Transverse colon (tissue), 4 donors: ENCODE results near the gene NAA11. TPM values are rescaled to one million over a fixed set of nuclear protein-coding genes. Genes with fewer than 3 reads are reported as not detected.

Experiments
- DNase-seq: peaks from one replicate; pipeline ENCODE4 v3.0.0-alpha.2; 2019
- H3K27ac ChIP-seq, 4 donors: fragments of 200-600 bp; sonication (generic); 2 replicates each; pipeline ENCODE4 v1.5.1; 2016 to 2018; ENCODE audit warnings: inconsistent platforms in 4 of 4
- H3K27me3 ChIP-seq: fragments of 200-600 bp; sonication (generic); 2 replicates; pipeline ENCODE4 v1.5.1; 2017; ENCODE audit warnings: inconsistent platforms
- H3K36me3 ChIP-seq, 4 donors: fragments of 200-600 bp; sonication (generic); 2 replicates each; pipeline ENCODE4 v1.5.1; 2017 to 2019; ENCODE audit warnings: inconsistent platforms in 4 of 4
- H3K4me1 ChIP-seq, 4 donors: fragments of 200-600 bp; sonication (generic); 2 replicates each; pipeline ENCODE4 v1.5.1; 2017 to 2020; ENCODE audit warnings: inconsistent platforms in 4 of 4
- H3K4me3 ChIP-seq, 4 donors: fragments of 200-600 bp; sonication (generic); 1 replicate in 1 of 4; 2 replicates in 3 of 4; pipeline versions ENCODE4 v1.5.1 to v1.6.1; 2017 to 2019; ENCODE audit warnings: inconsistent platforms in 4 of 4
- H3K9me3 ChIP-seq, 2 donors: fragments of 200-600 bp; sonication (generic); 2 replicates each; pipeline ENCODE4 v1.5.1; 2017 to 2019; ENCODE audit warnings: inconsistent platforms in 2 of 2
- EP300 ChIP-seq: sonication (generic); formaldehyde crosslinking; IDR thresholded peaks from one replicate; pipeline ENCODE4 v1.6.1; 2017; ENCODE audit warnings: antibody characterized with exemption, low read depth
- POLR2A ChIP-seq: fragments of 450-650 bp; IDR thresholded peaks from one replicate; pipeline ENCODE4 v1.6.1; 2016; ENCODE audit warnings: antibody characterized with exemption, mild to moderate bottlenecking, moderate library complexity
- POLR2AphosphoS5 ChIP-seq, 3 donors: sonication (generic); formaldehyde crosslinking; IDR thresholded peaks; one replicate each; pipeline ENCODE4 v1.6.1; 2016; ENCODE audit warnings: antibody characterized with exemption in 3 of 3
- WGBS, 2 donors: methylation state at CpG; one replicate each; pipeline ENCODE4 v1.1.5; 2018; ENCODE audit warnings: low coverage in 1 of 2; 5-methylcytosine and 5-hydroxymethylcytosine counted together
- in situ Hi-C, 4 donors: fragments of 200-750 bp; cut with MboI; loops; one replicate each; pipeline versions ENCODE4 v1.15.0 to v1.15.1; 2017; ENCODE audit warnings: low sequenced_read_pairs in 3 of 4, low pct_ligation_motif_present in 1 of 4, low pct_unique_long_range_greater_than_20kb in 1 of 4
- intact Hi-C: fragments of 100-400 bp; cut with DNase I; formaldehyde crosslinking; loops from one replicate; pipeline ENCODE4 v1.15.1; 2023; ENCODE audit warnings: low total_unique reads
- total RNA-seq, 4 donors: library from RNA; depleted of rRNA; stranded (reverse); fragments of >200 nt; gene quantifications; one replicate each; pipeline ENCODE4 v1.1.0, GENCODE V29; 2016
- TF ChIP-seq, protein P1 (sequence below), 5 experiments: fragments of 200-600 bp in 3 of 5; fragments of 450-650 bp in 2 of 5; sonication (generic) in 3 of 5; IDR thresholded peaks; 1 replicate in 2 of 5; 2 replicates in 3 of 5; pipeline ENCODE4 v1.5.1; 2016 to 2017; ENCODE audit warnings: antibody characterized with exemption in 5 of 5, inconsistent platforms in 3 of 5, mild to moderate bottlenecking in 2 of 5, moderate library complexity in 1 of 5

NAA11 gene
- not detected for total RNA-seq

DNA sequence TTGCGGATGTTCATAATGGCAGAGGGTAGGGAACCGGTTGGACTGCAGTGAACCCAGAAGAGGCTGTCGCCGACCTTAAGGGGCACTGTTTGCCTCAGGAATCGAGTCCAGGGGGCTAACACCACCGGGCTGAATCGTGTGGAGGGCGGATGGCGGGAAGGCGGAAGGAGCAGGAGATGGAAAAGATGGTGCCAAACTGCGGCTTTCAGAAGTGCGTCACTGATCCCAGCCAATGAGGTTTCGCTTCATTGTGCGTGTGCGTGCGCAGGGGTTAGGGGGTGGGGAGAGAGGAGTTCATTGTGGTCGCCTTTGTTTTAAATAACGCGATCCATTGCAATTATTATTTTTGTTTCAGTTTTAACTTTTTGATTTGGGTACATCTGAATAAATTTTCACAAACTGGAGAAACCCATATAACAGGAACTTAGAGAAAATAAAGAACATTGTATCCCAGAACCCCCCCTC is at the start of gene NAA11:
Gene NAA11 (minus strand): TSS at position 198 of the 465 bp plus-strand sequence. CDS start 184 bp downstream, at position 14.
- intact Hi-C loops: no loop called here
- no peak for TF ChIP-seq POLR2AphosphoS5 (IDR thresholded peaks at IDR 0.05)
- TF ChIP-seq EP300: no peak
- TF ChIP-seq, protein P1, sequence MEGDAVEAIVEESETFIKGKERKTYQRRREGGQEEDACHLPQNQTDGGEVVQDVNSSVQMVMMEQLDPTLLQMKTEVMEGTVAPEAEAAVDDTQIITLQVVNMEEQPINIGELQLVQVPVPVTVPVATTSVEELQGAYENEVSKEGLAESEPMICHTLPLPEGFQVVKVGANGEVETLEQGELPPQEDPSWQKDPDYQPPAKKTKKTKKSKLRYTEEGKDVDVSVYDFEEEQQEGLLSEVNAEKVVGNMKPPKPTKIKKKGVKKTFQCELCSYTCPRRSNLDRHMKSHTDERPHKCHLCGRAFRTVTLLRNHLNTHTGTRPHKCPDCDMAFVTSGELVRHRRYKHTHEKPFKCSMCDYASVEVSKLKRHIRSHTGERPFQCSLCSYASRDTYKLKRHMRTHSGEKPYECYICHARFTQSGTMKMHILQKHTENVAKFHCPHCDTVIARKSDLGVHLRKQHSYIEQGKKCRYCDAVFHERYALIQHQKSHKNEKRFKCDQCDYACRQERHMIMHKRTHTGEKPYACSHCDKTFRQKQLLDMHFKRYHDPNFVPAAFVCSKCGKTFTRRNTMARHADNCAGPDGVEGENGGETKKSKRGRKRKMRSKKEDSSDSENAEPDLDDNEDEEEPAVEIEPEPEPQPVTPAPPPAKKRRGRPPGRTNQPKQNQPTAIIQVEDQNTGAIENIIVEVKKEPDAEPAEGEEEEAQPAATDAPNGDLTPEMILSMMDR (IDR thresholded peaks at IDR 0.05): no peak
- no peak for TF ChIP-seq POLR2A
- in situ Hi-C loops: no loop called here
- H3K9me3 ChIP-seq: no peaks in the 10 kb centered on the region
- H3K36me3 ChIP-seq: no peaks in the 10 kb centered on the region
- WGBS, 2 donors: 86 to 93% methylated on average over 12 to 19 of the region's 19 CpGs
- no peak for DNase-seq
- no peaks in the 10 kb centered on the region for H3K4me1 ChIP-seq
- H3K4me3 ChIP-seq: no peak within 1 kb of the TSS
- H3K27me3 ChIP-seq: no peaks in the 10 kb centered on the region
- no peak within 1 kb of the TSS for H3K27ac ChIP-seq

DNA sequence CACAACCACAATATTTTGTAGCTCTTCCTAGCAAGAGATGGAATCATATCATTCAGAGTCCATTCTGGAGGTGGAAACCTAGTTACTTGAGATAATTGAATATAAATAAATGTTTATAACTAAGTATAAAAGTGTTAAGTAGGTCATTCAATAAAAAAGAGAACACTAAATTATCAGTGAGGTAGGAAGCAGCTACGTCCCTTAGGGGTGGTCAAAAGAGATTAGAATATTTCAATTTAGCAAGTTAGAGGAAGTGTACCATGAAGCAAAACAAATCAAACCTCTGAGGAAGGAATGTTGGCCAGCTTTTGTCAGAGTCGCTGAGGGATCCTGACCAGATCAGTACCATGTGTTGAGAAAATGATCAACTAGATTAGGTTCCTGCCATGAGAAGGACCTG is 44.2 kb upstream of the NAA11 start:
- in situ Hi-C loops: no loop called here
- WGBS, 2 donors: 64 to 75% methylated on average over 2 of the region's 2 CpGs

DNA sequence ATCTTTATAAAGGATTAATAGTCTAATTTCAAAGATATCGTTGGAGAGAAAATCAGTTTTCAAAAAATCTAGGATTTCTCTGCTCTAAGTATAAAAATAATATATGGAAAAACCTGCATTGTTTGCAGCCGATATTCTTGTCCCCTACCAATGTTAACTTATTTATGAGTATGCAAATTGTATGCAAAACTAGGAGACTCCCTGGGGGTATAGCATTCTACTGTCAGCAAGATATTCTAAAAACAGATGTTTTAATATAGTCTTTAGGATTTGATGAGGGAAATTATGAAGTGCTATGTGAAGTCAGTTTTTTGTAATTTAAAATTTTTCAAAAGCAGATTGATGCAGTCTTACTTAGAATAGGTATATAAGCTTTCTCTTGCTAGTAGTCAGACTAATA is 41.2 kb upstream of the NAA11 start:
- no peaks in the 10 kb centered on the region for H3K4me1 ChIP-seq
- H3K27me3 ChIP-seq: no peaks in the 10 kb centered on the region
- no peak overlapping the region for H3K4me3 ChIP-seq
- H3K9me3 ChIP-seq: no peaks in the 10 kb centered on the region
- DNase-seq: no peak
- no peak overlapping the region for H3K27ac ChIP-seq
- TF ChIP-seq POLR2A: no peak
- no peak for TF ChIP-seq POLR2AphosphoS5 (IDR thresholded peaks at IDR 0.05)
- TF ChIP-seq, protein P1 (IDR thresholded peaks at IDR 0.05): no peak
- TF ChIP-seq EP300: no peak
- H3K36me3 ChIP-seq: no peaks in the 10 kb centered on the region
- in situ Hi-C loops (no loop called here), intact Hi-C loops (no loop called here)
- 81 to 89% methylated on average over 2 of the region's 2 CpGs for WGBS, 2 donors

More for the DNA sequence above, 44.2 kb upstream of the NAA11 start:
- no peaks in the 10 kb centered on the region for H3K27me3 ChIP-seq
- no peak for DNase-seq
- H3K27ac ChIP-seq: no peak overlapping the region
- no peak for TF ChIP-seq EP300
- H3K9me3 ChIP-seq: peaks cover 0 to 3% of the 10 kb centered on the region in 2 donors
- intact Hi-C loops: no loop called here
- no peaks in the 10 kb centered on the region for H3K36me3 ChIP-seq
- no peak overlapping the region for H3K4me3 ChIP-seq
- H3K4me1 ChIP-seq: no peaks in the 10 kb centered on the region

DNA sequence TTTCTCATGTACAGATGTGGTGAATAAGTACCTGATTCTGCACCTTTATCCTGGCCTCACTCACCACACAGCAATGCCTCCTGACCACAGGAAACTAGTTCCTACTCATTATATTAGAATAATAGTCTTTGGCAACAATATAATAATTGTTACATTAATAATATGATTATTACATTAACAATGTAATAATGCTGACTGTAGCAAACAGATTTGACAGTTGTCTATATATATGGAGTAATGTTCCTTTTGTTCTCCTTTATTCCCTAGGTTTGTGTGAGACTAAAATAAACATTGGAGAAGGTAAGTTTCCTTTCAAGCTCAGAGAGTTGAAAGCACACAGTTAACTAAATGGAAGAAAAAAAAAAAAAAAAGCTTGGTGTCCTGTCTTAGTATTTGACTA is 40.6 kb upstream of the NAA11 start:
- in situ Hi-C loops (no loop called here), intact Hi-C loops (no loop called here)
- Histone ChIP-seq H3K27ac (no peak overlapping the region), H3K36me3 (no peaks in the 10 kb centered on the region), H3K4me3 (no peak overlapping the region), H3K27me3 (no peaks in the 10 kb centered on the region), H3K4me1 (no peaks in the 10 kb centered on the region), H3K9me3 (no peaks in the 10 kb centered on the region)
- TF ChIP-seq, protein P1 (IDR thresholded peaks at IDR 0.05): no peak
- TF ChIP-seq EP300 (no peak), POLR2AphosphoS5 (IDR thresholded peaks at IDR 0.05) (no peak), POLR2A (no peak)
- no peak for DNase-seq

DNA sequence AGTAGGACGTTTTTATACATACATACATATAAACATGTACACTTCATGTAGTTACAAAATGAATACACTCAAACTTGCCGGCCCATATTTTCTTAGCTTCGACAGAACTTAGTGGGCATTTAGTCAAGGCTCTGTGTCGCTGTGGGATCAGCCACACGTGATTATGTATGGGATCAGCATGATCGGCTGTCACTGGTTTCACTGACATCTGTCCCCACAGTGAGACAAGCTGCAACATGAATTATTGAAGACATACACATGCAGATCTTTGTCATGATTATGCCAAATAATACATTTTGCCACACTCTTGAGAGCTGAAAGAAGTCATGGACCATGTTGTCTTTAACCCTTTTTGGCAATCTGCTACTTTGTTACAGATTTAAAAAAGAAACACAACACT is 38.2 kb upstream of the NAA11 start:
- no peaks in the 10 kb centered on the region for H3K36me3 ChIP-seq
- in situ Hi-C loops: no loop called here
- no peak for DNase-seq
- intact Hi-C loops: no loop called here
- H3K4me1 ChIP-seq: no peaks in the 10 kb centered on the region
- WGBS, 2 donors: 76 to 81% methylated on average over 6 of the region's 6 CpGs
- no peaks in the 10 kb centered on the region for H3K9me3 ChIP-seq
- TF ChIP-seq POLR2AphosphoS5 (IDR thresholded peaks at IDR 0.05) (no peak), EP300 (no peak), POLR2A (no peak)
- TF ChIP-seq, protein P1 (IDR thresholded peaks at IDR 0.05): no peak
- no peak overlapping the region for H3K27ac ChIP-seq
- H3K4me3 ChIP-seq: no peak overlapping the region
- H3K27me3 ChIP-seq: no peaks in the 10 kb centered on the region
